Endothelial cell (in vitro differentiated cells): ENCODE data around the gene SYT7. TPM values are rescaled to one million over a fixed set of nuclear protein-coding genes. Genes with fewer than 3 reads are reported as not detected.

Experiments
- DNase-seq: peaks from one replicate; pipeline ENCODE4 v3.0.0; 2021; ENCODE audit warnings: low spot score
- H3K27ac Mint-ChIP-seq: one replicate; pipeline ENCODE4 v1.8.0; 2021; ENCODE audit warnings: mixed read lengths, inconsistent platforms; ENCODE audit not compliant: unreplicated experiment
- H3K27me3 Mint-ChIP-seq: one replicate; pipeline ENCODE4 v1.8.0; 2021; ENCODE audit warnings: mild to moderate bottlenecking, moderate library complexity, mixed read lengths, inconsistent platforms; ENCODE audit not compliant: unreplicated experiment
- H3K36me3 Mint-ChIP-seq: one replicate; pipeline ENCODE4 v1.8.0; 2021; ENCODE audit warnings: mild to moderate bottlenecking, low read depth, mixed read lengths, inconsistent platforms; ENCODE audit not compliant: unreplicated experiment
- H3K4me1 Mint-ChIP-seq: one replicate; pipeline ENCODE4 v1.8.0; 2021; ENCODE audit warnings: mild to moderate bottlenecking, mixed read lengths, inconsistent platforms; ENCODE audit not compliant: unreplicated experiment
- H3K4me3 Mint-ChIP-seq: one replicate; pipeline ENCODE4 v1.8.0; 2021; ENCODE audit warnings: mild to moderate bottlenecking, mixed read lengths, inconsistent platforms; ENCODE audit not compliant: unreplicated experiment
- H3K9me3 Mint-ChIP-seq: one replicate; pipeline ENCODE4 v1.8.0; 2021; ENCODE audit warnings: mixed read lengths, inconsistent platforms; ENCODE audit not compliant: unreplicated experiment
- total RNA-seq: library from RNA; stranded (reverse); fragmentation: NEBNext Ultra II Directional; extraction: Animal tissue kit (Norgen Biotek cat#: 25700); gene quantifications from one replicate; pipeline ENCODE4 v1.2.1, GENCODE V29; 2021; ENCODE audit not compliant: unreplicated experiment
- TF ChIP-seq, protein P1 (sequence below): fragments of 200-600 bp; sonication (generic); IDR thresholded peaks from one replicate; pipeline ENCODE4 v1.5.0; 2021; ENCODE audit warnings: antibody characterized with exemption; ENCODE audit not compliant: unreplicated experiment

Gene SYT7
- total RNA-seq, 1 donor from 2014 or later = 9.7 TPM

DNA sequence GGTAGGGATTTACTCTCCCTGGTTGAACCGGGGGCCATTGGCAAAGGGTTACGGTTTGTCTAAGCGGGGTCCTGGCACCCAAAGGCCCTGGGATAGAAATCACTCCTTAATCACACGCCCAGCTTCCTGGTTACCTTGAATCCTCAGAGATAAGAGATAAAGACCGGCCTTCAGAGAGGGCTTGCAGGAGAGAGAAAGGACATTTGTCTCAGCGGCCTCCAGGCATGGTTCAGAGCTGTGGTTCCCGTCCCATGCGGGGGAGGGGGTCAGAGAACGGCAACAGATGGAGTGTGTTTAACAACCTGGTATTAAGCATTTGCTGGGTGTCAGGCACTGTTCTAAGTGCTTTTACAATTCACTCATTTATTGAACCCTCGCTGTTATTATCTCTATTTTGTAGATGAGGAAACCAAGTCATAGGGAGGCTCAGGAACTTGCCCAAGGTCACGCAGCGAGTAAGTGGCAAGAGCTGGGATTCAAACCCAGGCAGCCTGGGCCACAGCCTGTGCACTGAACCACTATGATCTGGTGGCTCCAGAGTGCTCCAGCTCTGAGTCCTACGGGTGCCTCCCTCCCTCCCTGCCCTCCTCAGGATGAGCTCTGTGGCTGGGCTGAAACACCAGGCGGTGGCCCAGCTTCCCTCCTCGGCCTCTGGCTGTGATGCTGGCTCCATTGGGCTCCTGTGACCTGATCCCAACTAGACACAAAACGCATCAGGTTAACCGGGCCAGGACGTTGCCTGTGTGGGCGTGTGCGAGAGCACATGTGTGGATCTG is 53.7 kb downstream of the SYT7 start:
- no peaks in the 10 kb centered on the region for H3K9me3 Mint-ChIP-seq

DNA sequence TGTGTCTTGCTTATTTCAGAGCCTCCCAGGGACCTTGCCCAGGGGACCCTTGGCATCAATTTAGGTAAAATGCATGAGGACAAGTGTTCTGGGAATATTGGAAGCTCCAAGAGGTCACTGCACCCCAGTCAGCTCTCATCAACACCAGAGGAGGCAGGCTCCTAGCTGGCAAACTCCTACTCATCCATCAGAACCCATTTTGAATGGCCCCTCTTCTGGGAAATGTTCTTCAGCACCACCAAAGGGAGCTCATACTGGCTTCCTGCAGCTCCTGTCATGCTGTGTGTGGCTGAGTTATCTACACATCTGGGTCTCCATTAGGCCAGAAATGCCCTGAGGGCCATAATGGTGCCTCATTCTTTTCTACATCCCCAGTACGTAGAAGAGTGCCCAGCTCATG is 54.6 kb downstream of the SYT7 start:
- DNase-seq = no peak
- Mint-ChIP-seq H3K36me3 (peaks cover 10% of the 10 kb centered on the region), H3K27me3 (peaks cover 1% of the 10 kb centered on the region), H3K4me1 (no peaks in the 10 kb centered on the region), H3K27ac (no peak overlapping the region), H3K9me3 (no peaks in the 10 kb centered on the region), H3K4me3 (no peak overlapping the region)
- TF ChIP-seq, protein P1, sequence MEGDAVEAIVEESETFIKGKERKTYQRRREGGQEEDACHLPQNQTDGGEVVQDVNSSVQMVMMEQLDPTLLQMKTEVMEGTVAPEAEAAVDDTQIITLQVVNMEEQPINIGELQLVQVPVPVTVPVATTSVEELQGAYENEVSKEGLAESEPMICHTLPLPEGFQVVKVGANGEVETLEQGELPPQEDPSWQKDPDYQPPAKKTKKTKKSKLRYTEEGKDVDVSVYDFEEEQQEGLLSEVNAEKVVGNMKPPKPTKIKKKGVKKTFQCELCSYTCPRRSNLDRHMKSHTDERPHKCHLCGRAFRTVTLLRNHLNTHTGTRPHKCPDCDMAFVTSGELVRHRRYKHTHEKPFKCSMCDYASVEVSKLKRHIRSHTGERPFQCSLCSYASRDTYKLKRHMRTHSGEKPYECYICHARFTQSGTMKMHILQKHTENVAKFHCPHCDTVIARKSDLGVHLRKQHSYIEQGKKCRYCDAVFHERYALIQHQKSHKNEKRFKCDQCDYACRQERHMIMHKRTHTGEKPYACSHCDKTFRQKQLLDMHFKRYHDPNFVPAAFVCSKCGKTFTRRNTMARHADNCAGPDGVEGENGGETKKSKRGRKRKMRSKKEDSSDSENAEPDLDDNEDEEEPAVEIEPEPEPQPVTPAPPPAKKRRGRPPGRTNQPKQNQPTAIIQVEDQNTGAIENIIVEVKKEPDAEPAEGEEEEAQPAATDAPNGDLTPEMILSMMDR = no peak

More for the DNA sequence above, 53.7 kb downstream of the SYT7 start:
- no peak for DNase-seq
- Mint-ChIP-seq H3K4me3 (no peak overlapping the region), H3K4me1 (no peaks in the 10 kb centered on the region), H3K36me3 (peaks cover 10% of the 10 kb centered on the region), H3K27ac (no peak overlapping the region), H3K27me3 (peaks cover 1% of the 10 kb centered on the region)
- TF ChIP-seq, protein P1 = no peak

DNA sequence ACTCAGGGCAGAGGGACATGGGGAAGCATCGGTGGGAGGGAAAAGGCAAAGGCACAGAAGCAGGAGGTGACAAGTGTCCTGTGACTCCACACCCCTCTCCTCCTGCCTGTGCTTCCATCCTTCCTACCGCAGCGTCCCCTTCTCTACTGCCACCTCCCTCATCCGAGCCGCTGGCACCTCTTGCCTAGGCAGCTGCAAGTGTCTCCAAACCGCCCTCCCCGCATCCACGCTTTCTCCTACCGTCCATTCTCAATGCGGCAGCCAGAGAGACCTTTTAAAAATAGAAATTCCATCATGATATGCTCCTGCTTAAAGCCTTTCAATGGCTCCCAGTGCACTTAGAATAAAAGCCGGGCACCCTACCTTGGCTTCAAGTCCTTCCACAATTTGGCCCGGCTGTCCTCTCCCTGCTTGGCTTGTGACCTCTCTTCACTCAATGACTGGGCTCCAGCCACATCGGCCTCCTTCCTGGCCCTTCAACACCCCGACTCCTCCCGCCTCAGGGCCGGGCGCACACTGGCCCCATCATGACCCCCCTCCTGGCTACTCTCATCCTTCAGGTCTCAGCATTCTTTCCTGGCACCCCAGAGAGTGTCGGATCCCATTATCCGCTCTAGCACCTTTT is 55.8 kb downstream of the SYT7 start:
- Mint-ChIP-seq H3K27me3 (peaks cover 3% of the 10 kb centered on the region), H3K36me3 (peaks cover 10% of the 10 kb centered on the region), H3K9me3 (no peaks in the 10 kb centered on the region), H3K27ac (no peak overlapping the region), H3K4me3 (no peak overlapping the region), H3K4me1 (no peaks in the 10 kb centered on the region)
- TF ChIP-seq, protein P1 = no peak
- DNase-seq = no peak

DNA sequence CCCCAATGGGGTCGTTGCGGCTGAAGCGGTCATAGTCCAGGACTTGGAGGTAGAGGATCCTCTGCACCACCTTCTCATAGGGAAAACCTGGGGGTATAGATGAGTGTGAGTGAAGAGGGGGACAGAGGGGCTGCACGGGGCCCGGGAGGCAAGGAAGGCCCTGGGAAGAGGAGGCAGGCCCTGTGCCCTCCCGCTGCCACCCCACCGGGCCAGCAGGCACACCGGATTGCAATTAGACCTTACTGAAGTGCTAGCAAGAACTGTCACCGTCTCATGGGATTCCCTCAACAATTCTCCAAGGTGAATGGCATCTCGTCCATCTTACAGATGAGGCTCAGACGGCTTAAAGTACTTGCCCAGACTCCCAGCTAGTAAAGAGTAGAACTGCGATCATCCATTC is 56.4 kb downstream of the SYT7 start:
- Mint-ChIP-seq H3K4me1 (no peaks in the 10 kb centered on the region), H3K36me3 (peaks cover 10% of the 10 kb centered on the region), H3K27me3 (peaks cover 3% of the 10 kb centered on the region), H3K9me3 (no peaks in the 10 kb centered on the region), H3K27ac (no peak overlapping the region), H3K4me3 (no peak overlapping the region)
- no peak for DNase-seq
- TF ChIP-seq, protein P1 = no peak

DNA sequence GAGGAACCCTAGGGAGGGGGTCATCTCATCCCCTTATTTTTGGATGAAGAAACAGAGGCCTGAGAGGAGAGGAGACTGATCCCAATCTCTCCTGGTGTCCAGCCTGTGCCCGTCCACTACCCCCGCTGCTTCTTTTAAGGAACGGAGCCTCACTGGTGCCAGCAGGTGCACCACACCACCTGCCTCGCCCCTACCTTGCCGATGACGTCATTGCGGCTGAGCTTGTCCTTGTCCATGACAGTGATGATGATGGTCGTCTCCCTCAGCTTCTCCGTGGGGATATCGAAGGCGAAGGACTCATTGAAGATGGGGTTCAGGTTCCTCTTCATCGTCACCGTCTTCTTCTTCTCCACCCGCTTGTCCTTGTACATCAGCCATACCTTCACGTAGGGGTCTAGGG is 58.0 kb downstream of the SYT7 start:
- peaks cover 2% of the 10 kb centered on the region for H3K27me3 Mint-ChIP-seq
- no peak for DNase-seq
- no peaks in the 10 kb centered on the region for H3K4me1 Mint-ChIP-seq
- H3K4me3 Mint-ChIP-seq = no peak overlapping the region
- peaks cover 10% of the 10 kb centered on the region for H3K36me3 Mint-ChIP-seq
- TF ChIP-seq, protein P1 = no peak
- H3K27ac Mint-ChIP-seq = no peak overlapping the region
- no peaks in the 10 kb centered on the region for H3K9me3 Mint-ChIP-seq
